Choroid plexus epithelial cell (primary cell): ENCODE data around the gene MLXIP.
A peak's percentile ranks its signal among the peaks of the same experiment; 100 is the strongest.

Source experiments
- DNase-seq: peaks from one replicate; pipeline ENCODE4 v3.0.0-alpha.2; 2010; ENCODE audit warnings: low read depth
- H3K4me3 ChIP-seq: 2 replicates; pipeline ENCODE4 v1.5.1; 2011; ENCODE audit warnings: low read depth, mild to moderate bottlenecking, control low read depth, low read length, moderate library complexity
- TF ChIP-seq, protein P1 (sequence below): conservative IDR thresholded peaks from 2 replicates; pipeline ENCODE4 v1.5.1; 2011; ENCODE audit warnings: low read depth, mild to moderate bottlenecking, control low read depth, inconsistent platforms, low read length, moderate library complexity

Gene MLXIP

DNA sequence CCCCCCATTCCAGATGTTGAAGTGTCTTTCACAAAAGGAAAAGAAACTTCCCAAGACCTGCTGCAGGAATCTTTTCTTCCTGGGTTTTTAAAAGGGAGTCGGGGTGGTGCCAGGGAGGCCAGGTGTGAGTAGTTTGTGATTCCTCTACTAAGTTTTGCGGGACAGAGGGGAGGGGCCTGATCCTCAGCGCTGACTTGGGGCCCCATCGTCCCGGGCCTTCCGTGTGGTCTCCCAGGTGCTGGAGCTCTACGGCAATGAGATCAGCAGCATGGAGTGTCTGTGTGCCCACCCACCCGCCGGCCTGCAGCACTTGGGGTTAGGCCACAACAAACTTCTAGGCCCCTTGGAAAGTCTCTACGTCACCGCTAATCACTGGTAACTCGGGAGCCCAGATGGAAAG, 108.9 kb downstream of the MLXIP start:
- no peak for DNase-seq
- TF ChIP-seq, protein P1, sequence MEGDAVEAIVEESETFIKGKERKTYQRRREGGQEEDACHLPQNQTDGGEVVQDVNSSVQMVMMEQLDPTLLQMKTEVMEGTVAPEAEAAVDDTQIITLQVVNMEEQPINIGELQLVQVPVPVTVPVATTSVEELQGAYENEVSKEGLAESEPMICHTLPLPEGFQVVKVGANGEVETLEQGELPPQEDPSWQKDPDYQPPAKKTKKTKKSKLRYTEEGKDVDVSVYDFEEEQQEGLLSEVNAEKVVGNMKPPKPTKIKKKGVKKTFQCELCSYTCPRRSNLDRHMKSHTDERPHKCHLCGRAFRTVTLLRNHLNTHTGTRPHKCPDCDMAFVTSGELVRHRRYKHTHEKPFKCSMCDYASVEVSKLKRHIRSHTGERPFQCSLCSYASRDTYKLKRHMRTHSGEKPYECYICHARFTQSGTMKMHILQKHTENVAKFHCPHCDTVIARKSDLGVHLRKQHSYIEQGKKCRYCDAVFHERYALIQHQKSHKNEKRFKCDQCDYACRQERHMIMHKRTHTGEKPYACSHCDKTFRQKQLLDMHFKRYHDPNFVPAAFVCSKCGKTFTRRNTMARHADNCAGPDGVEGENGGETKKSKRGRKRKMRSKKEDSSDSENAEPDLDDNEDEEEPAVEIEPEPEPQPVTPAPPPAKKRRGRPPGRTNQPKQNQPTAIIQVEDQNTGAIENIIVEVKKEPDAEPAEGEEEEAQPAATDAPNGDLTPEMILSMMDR, result no peak
- no peak overlapping the region for H3K4me3 ChIP-seq

DNA sequence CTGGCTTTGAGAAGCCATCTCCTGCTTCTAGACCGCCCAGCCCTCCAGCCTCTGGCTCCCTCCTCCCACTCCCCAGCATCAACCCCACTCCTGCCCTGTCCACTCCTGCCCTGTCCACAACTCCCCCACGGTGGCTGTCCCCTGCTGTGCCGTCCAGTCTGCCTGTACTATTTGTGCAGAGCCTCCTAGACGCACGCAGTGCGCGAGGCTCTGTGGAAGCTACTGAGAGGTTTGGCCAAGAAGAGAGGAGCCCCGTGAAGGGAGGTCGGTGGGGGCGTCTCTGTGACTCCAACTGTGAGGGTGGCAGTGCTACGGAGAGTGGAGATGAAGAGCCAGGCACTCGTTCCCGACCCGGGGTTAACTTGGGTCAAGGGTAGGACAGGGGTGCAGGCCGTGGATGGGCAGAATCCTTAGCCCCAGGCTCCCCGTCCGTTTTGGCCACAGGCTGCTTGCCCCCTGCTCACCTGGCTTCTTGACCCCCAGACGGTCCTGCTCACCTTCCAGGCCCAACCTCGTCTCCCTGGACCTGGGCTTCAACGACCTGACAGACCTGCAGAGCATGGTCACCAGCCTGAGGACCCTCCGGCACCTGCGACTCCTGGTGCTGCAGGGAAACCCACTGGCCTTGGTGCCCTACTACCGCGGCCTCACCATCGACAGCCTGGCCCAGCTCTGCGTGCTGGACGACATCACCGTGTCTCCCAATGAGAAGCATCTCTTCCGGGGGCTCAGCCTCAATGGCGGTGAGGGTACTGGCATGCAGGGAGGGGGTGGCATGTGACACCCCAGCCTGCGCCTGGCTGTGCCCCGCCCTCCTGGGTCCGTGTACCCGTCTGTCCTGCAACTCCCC, 111.3 kb downstream of the MLXIP start:
- no peak for DNase-seq
- no peak overlapping the region for H3K4me3 ChIP-seq
- TF ChIP-seq, protein P1, result no peak

DNA sequence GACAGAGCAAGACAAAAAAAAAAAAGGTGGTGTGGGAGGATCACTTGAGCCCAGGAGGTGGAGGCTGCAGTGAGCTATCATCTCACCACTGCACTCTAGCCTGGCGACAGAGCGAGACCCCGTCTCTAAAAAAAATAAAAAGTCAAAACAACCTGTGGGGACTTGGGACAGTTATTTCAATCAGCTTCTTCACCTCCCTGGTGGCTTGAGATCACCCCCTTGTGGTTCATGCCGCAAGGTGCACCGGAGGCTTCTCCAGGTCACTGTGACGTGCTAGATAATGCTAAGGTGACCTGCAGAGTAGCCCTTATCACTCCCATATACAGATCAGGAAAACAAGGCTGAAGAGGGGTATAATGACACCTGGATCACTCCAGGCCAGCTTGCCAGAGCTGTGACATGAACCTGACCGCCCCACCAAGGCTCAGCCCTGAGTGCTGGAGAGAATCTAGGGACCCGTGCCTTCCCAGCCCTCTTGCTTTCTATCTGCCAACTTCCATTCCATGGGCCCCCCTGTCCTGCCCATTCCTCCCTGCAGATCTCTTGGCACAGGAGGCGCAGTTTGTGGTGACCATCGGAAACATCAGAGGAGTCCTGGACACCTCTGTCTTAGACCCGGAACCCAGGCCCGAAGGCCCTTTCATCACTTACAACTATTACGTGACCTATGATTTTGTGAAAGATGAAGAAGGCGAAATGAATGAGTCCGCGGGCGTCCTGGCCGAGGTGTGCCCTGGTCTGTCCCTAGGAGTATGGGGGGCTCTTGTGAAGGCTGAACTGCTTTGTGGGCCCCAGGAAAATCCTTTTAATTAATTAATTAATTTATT, 112.5 kb downstream of the MLXIP start:
- TF ChIP-seq, protein P1, result peak; percentile 91
- H3K4me3 ChIP-seq, result no peak overlapping the region
- peak; percentile 73 for DNase-seq

DNA sequence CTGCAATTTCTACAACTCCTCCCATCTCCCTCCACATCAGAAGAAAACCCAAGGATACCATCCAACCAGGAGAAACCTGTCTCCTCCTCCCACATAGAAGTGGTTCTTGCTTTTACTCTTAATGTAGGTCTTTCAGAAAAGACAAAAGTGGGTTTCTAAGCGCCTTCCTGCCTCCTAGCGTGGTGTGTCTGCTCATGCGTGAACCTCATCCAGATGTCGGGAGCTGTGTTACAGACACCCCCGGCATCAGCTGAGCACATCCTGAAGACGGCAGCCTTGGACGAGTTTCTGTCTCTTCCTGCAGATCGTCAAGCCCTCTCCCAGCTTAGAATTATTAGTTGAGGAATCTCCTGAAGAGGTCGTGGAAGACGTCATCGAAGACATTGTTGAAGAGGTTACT, 113.9 kb downstream of the MLXIP start:
- DNase-seq, result no peak
- TF ChIP-seq, protein P1, result no peak
- no peak overlapping the region for H3K4me3 ChIP-seq

DNA sequence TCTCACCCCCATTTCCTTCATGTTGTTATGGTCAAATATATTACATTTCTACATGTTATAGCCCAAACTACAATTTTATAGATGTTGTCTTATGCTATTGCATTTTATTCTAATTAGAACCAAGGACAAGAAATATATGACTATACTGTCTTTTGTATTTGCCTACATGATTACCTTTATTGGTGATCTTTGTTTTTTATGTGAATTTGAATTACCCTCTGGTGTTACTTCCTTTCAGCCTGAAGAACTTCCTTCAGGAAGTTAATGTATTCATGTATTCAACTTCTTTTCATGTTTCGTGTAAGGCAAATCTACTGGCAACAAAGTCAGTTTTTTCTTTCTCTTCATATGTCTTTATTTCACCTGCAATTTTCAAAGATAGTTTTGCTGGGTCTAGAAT, 116.2 kb downstream of the MLXIP start:
- TF ChIP-seq, protein P1, result no peak
- DNase-seq, result no peak
- no peak overlapping the region for H3K4me3 ChIP-seq

DNA sequence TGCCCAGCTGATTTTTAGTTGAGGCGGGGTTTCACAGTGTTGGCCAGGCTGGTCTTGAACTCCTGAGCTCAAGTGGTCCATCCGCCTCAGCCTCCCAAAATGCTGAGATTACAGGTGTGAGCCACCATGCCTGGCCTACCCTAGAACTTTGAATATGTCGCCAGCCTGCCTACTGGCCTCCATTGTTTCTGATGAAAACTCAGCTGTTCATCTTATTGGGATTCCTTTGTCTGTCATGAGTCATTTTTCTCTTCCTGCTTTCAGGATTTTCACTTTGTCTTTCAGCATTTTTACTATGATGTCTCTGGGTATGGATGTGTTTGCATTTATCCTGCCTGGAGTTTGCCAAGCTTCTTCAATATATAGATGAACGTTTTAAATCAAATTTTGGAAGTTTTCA, 116.8 kb downstream of the MLXIP start:
- TF ChIP-seq, protein P1, result no peak

More for the DNA sequence above, 116.8 kb downstream of the MLXIP start:
- no peak for DNase-seq
- H3K4me3 ChIP-seq, result no peak overlapping the region
